ENCODE results near the gene AKT3. TPM values are rescaled to one million over a fixed set of nuclear protein-coding genes. Genes with fewer than 3 reads are reported as not detected.

The AKT3 gene
- total RNA-seq, 1 donor from 2014 or later = 38.5 TPM

- H3K4me1 Mint-ChIP-seq = peaks cover 19% of the 10 kb centered on the region
- intact Hi-C loops (cut with micrococcal nuclease) = loop anchor here (1.0 to 10.0 kb wide), 11 partner anchors 19 to 985 kb away; partner anchors contain the start of genes CEP170 and COX20
- peaks cover 36% of the 10 kb centered on the region for H3K27me3 Mint-ChIP-seq
- peak; percentile 84 for DNase-seq
- peak overlapping the region; percentile 96 for H3K4me3 Mint-ChIP-seq
- H3K9me3 Mint-ChIP-seq = no peaks in the 10 kb centered on the region
- peak overlapping the region; percentile 99 for H3K27ac Mint-ChIP-seq
- peaks cover 6% of the 10 kb centered on the region for H3K36me3 Mint-ChIP-seq (ENCODE audit: low read depth)
These were observed 432 bp downstream of the AKT3 start for GRCh38 chr1:243849421-243850201.

DNA sequence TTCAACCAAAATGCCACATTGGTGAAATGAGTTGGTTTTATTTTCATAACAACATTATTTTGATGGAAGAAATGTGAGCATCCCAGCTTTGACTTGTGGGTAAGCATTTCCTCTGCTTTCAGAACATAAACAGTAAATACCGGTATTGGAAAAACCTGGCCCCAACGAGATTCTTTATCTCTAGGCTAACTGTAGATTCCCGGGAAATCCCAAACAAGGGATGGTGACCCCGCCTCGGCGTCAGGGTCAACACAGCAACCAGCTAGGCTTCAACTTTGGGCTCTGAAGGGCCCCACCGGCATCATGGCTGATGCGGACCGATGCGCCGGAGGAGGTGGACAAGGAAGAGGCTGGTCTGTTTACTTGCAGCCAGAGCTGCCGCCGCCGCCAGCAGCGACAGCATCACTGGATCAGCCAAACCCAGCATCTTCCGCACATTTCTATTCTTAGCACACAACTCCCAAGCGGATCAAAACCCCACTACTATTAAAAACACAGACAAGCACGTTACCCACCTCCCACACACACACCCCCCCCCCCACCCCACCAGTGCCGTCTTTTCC is 1.1 kb downstream of the AKT3 start:
- peak overlapping the region; percentile 96 for H3K4me3 Mint-ChIP-seq
- DNase-seq = peak; percentile 82

DNA sequence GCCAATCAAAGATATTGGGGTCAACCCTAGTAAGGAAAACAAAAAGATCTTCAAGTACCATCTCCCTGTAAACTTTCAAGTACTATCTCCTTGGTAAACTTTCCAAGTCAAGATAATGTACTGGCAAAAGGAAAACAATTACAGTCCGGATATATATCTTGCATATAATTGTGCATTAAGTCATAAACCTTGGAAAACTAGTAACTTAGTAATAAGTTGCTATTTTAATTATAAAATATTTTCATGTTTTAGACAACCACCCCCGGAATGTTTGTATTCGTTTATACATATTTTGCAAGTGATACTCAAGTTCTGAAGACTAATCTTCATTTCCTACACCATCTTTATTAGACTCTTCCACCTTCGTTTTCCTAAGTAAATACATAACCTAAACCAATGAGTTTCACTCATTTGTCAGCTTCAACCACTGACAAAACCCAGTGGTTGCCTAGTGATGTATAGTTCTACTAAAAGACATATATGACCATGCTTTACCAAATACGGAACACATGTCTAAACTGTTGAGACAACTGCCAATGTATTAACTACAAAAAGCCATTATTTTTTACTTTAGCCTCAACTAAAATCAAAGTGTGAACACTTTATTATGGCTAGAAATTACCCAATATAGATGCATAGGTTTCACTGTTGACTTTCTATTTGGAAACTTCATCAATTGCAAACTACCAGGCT is 1.7 kb downstream of the AKT3 start:
- H3K36me3 Mint-ChIP-seq (ENCODE audit: low read depth) = peaks cover 7% of the 10 kb centered on the region
- H3K27me3 Mint-ChIP-seq = peaks cover 29% of the 10 kb centered on the region
- peaks cover 20% of the 10 kb centered on the region for H3K4me1 Mint-ChIP-seq
- peak overlapping the region; percentile 96 for H3K4me3 Mint-ChIP-seq
- peak overlapping the region; percentile 99 for H3K27ac Mint-ChIP-seq
- no peaks in the 10 kb centered on the region for H3K9me3 Mint-ChIP-seq
- intact Hi-C loops (cut with micrococcal nuclease) = loop anchor here (1.0 to 10.0 kb wide), 5 partner anchors 10 to 986 kb away; partner anchors contain the start of genes CEP170 and COX20
- DNase-seq = no peak

More for the DNA sequence above, 1.1 kb downstream of the AKT3 start:
- peaks cover 6% of the 10 kb centered on the region for H3K36me3 Mint-ChIP-seq (ENCODE audit: low read depth)
- no peaks in the 10 kb centered on the region for H3K9me3 Mint-ChIP-seq
- H3K4me1 Mint-ChIP-seq = peaks cover 19% of the 10 kb centered on the region
- intact Hi-C loops (cut with micrococcal nuclease) = loop anchor here (1.0 to 10.0 kb wide), 6 partner anchors 11 to 986 kb away; partner anchors contain the start of genes CEP170 and COX20
- peaks cover 33% of the 10 kb centered on the region for H3K27me3 Mint-ChIP-seq
- H3K27ac Mint-ChIP-seq = peak overlapping the region; percentile 99

DNA sequence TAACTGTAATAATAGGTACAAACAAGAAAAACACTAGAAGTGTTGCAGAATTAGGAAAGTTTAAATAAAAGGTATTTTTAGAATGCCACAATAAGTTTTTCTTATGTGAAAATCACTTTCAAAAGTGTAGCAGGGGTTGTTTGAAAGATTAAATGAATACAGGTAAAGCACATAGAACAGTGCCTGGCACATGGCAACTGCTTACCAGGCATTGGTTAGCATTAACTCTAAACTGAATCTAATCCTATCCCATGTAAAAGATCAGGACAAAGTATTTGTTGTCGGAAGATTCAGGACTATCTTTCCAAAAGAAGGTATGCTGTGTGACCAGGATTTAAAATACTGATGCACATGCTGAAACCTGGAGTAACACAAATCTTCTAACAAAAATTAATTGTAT is 3.3 kb downstream of the AKT3 start:
- Mint-ChIP-seq H3K9me3 (no peaks in the 10 kb centered on the region), H3K4me3 (no peak overlapping the region), H3K4me1 (peaks cover 28% of the 10 kb centered on the region), H3K27ac (no peak overlapping the region), H3K27me3 (peaks cover 17% of the 10 kb centered on the region), H3K36me3 (ENCODE audit: low read depth) (peaks cover 7% of the 10 kb centered on the region)
- intact Hi-C loops (cut with micrococcal nuclease) = loop anchor here (10.0 kb wide), 1 partner anchor 988 kb away; the partner anchor contains the start of gene COX20
- no peak for DNase-seq

GRCh38 chr1:243845888-243846287 is 4.2 kb downstream of the AKT3 start:
- Mint-ChIP-seq H3K27me3 (peaks cover 11% of the 10 kb centered on the region), H3K27ac (no peak overlapping the region), H3K9me3 (no peaks in the 10 kb centered on the region), H3K36me3 (ENCODE audit: low read depth) (peaks cover 7% of the 10 kb centered on the region), H3K4me1 (peaks cover 24% of the 10 kb centered on the region), H3K4me3 (no peak overlapping the region)
- intact Hi-C loops (cut with micrococcal nuclease) = loop anchor here (10.0 kb wide), 1 partner anchor 989 kb away; the partner anchor contains the start of gene COX20
- no peak for DNase-seq

GRCh38 chr1:243844186-243844585 is 5.9 kb downstream of the AKT3 start:
- Mint-ChIP-seq H3K9me3 (no peaks in the 10 kb centered on the region), H3K36me3 (ENCODE audit: low read depth) (peaks cover 9% of the 10 kb centered on the region), H3K4me1 (peaks cover 24% of the 10 kb centered on the region), H3K27me3 (peaks cover 11% of the 10 kb centered on the region), H3K27ac (no peak overlapping the region), H3K4me3 (no peak overlapping the region)
- DNase-seq = no peak
- intact Hi-C loops (cut with micrococcal nuclease) = loop anchor here (10.0 kb wide), 1 partner anchor 991 kb away; the partner anchor contains the start of gene COX20

- Mint-ChIP-seq H3K4me1 (peaks cover 20% of the 10 kb centered on the region), H3K9me3 (no peaks in the 10 kb centered on the region), H3K36me3 (ENCODE audit: low read depth) (peaks cover 4% of the 10 kb centered on the region), H3K27me3 (peaks cover 5% of the 10 kb centered on the region), H3K4me3 (peak overlapping the region; percentile 63), H3K27ac (peak overlapping the region; percentile 85)
- peak; percentile 67 for DNase-seq
- intact Hi-C loops (cut with micrococcal nuclease) = loop anchor here (10.0 kb wide), 1 partner anchor 992 kb away; the partner anchor contains the start of gene COX20
These were observed 7.0 kb downstream of the AKT3 start for GRCh38 chr1:243842978-243843511.

DNA sequence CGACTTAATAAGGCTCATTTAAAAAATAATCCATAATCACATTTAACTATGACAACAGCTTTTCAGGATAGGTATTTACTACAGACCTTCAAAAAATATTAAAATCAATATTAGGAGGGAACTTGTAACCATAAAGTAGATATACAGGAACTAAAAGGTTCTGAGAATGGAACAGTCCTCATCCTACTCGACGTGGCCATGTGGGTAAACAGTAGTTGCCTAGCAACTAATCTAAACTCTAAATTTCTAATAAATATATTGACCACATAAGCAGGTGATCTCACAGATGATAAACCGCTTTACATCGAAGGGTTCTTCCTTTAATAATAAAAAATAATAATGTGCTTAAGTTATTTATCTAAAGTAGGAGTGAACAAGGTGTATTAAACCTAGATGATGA is 7.9 kb downstream of the AKT3 start:
- Mint-ChIP-seq H3K36me3 (ENCODE audit: low read depth) (peaks cover 7% of the 10 kb centered on the region), H3K4me3 (no peak overlapping the region), H3K4me1 (peaks cover 25% of the 10 kb centered on the region), H3K27me3 (peaks cover 3% of the 10 kb centered on the region), H3K27ac (no peak overlapping the region), H3K9me3 (no peaks in the 10 kb centered on the region)
- no peak for DNase-seq
- intact Hi-C loops (cut with micrococcal nuclease) = loop anchor here (10.0 kb wide), 1 partner anchor 993 kb away; the partner anchor contains the start of gene COX20

DNA sequence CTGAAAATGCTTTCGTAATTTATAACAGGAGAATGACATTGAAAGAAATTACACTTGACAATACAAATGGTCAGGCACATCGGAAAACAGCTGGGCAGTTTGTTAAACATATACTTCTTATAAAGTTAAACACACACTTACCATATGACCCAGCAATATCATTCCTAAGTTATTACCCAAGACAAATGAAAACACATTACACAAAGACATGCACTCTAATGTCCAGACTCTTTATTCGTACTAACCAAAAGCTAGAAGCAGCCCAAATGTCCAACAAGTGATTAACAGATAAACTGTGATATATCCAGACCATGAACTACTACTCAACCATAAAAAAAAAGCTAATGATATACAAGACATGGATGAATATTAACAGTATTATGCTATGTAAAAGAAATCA is 8.5 kb downstream of the AKT3 start:
- H3K36me3 Mint-ChIP-seq (ENCODE audit: low read depth) = peaks cover 9% of the 10 kb centered on the region
- no peak overlapping the region for H3K27ac Mint-ChIP-seq
- intact Hi-C loops (cut with micrococcal nuclease) = loop anchor here (10.0 kb wide), 1 partner anchor 993 kb away; the partner anchor contains the start of gene COX20
- no peaks in the 10 kb centered on the region for H3K9me3 Mint-ChIP-seq
- peaks cover 26% of the 10 kb centered on the region for H3K4me1 Mint-ChIP-seq
- no peak overlapping the region for H3K4me3 Mint-ChIP-seq
- no peak for DNase-seq
- peaks cover 3% of the 10 kb centered on the region for H3K27me3 Mint-ChIP-seq

DNA sequence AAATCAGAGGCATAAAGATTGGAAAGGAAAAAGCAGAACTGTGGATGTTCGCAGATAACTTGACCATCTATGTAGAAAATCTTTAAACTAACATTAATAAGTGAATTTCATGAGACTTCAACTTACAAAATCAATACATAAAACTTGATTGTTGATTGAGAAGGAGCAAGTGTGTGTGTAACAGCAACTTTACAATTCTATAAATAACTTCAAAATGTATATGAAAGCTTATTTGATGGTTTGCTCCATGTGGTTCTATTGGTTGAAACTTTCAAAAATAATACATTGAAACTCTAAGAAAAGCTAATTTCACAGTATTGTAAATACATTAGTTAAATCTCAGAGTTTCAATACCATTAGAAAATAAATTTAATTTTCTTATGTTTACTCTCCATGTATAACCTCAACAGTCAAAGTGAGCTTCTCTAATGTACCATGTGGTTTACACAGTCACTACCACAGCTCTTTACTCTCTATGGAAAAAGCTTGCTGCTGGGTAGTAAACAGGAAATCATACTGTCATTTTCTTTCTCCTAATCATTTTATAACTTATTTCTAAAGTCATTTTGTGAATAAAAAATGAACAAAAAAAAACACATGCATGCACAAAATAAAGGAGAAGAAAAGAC is 12.0 kb downstream of the AKT3 start:
- Mint-ChIP-seq H3K36me3 (ENCODE audit: low read depth) (peaks cover 31% of the 10 kb centered on the region), H3K9me3 (peaks cover 9% of the 10 kb centered on the region), H3K27ac (peak overlapping the region; percentile 83), H3K4me1 (peaks cover 22% of the 10 kb centered on the region), H3K27me3 (no peaks in the 10 kb centered on the region), H3K4me3 (peak overlapping the region; percentile 32)
- peak; percentile 67 for DNase-seq
- intact Hi-C loops (cut with micrococcal nuclease) = loop anchor here (1.0 to 5.0 kb wide), 4 partner anchors 10 to 416 kb away; no protein-coding TSS in a partner anchor

DNA sequence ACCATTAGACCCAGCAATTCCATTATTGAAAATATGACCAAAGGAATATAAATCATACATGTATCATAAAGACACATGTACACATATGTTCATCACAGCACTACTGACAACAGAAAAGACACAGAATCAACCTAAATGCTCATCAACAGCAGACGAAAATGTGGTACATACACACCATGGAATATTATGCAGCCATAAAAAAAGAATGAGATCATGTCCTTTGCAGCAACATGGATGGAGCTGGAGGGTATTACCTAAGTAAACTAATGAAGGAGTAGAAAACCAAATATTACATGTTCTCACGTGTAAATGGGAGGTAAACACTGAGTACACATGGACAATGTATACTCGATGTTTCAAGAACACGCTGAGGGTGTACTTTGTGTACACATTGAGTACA is 15.9 kb downstream of the AKT3 start:
- no peak overlapping the region for H3K27ac Mint-ChIP-seq

GRCh38 chr1:243831463-243831862 is 18.6 kb downstream of the AKT3 start:
- peaks cover 18% of the 10 kb centered on the region for H3K4me1 Mint-ChIP-seq
- DNase-seq = no peak
- intact Hi-C loops (cut with micrococcal nuclease) = loop anchor here (2.0 kb wide), 1 partner anchor 17 kb away; no protein-coding TSS in a partner anchor
- H3K36me3 Mint-ChIP-seq (ENCODE audit: low read depth) = peaks cover 35% of the 10 kb centered on the region
- peaks cover 9% of the 10 kb centered on the region for H3K9me3 Mint-ChIP-seq
- no peak overlapping the region for H3K4me3 Mint-ChIP-seq
- no peak overlapping the region for H3K27ac Mint-ChIP-seq
- H3K27me3 Mint-ChIP-seq = no peaks in the 10 kb centered on the region

More for the DNA sequence above, 15.9 kb downstream of the AKT3 start:
- Mint-ChIP-seq H3K9me3 (peaks cover 9% of the 10 kb centered on the region), H3K4me3 (no peak overlapping the region), H3K27me3 (no peaks in the 10 kb centered on the region), H3K4me1 (peaks cover 24% of the 10 kb centered on the region), H3K36me3 (ENCODE audit: low read depth) (peaks cover 34% of the 10 kb centered on the region)
- DNase-seq = no peak
- intact Hi-C loops (cut with micrococcal nuclease) = no loop called here

- intact Hi-C loops (cut with micrococcal nuclease) = no loop called here
- Mint-ChIP-seq H3K4me3 (peak overlapping the region; percentile 36), H3K27ac (no peak overlapping the region), H3K9me3 (peaks cover 19% of the 10 kb centered on the region), H3K4me1 (peaks cover 21% of the 10 kb centered on the region), H3K27me3 (no peaks in the 10 kb centered on the region), H3K36me3 (ENCODE audit: low read depth) (peaks cover 33% of the 10 kb centered on the region)
- no peak for DNase-seq
These were observed 22.8 kb downstream of the AKT3 start for GRCh38 chr1:243827206-243827605.

Measured in activated CD4-positive, alpha-beta T cell treated with anti-CD3 and anti-CD28 coated beads, Interleukin-2, amount 10 ng/mL, durations not matched to agents 24 days and 14 days (primary cell).